ENCODE data around the gene RGPD8.

RGPD8 gene

GRCh38 chr2:112335600-112335999 is 97.8 kb downstream of the RGPD8 start:
- DNase-seq (ENCODE audit: low read depth): no peak

- no peak for DNase-seq (ENCODE audit: low read depth)
These were observed 101.2 kb downstream of the RGPD8 start for GRCh38 chr2:112332123-112332696.

DNA sequence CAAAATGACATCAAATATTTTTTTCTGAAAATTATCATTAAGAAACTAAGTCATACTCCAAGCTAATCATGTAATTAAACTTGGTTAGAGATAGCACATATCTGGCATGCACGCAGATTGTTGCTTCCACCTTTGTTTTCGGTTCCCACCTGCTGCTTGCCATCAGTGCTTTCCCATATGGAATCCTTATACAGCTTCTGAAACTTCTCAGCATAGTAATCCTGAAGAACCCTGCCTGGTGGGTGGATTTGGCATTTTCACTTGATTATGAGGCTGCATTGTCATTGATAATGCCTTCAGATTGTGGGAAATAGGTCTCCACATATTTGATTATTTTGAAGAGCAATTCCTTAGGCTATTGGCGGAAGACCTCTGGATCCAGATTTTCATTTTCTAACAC is 110.5 kb downstream of the RGPD8 start:
- no peak for DNase-seq (ENCODE audit: low read depth)

GRCh38 chr2:112321375-112322320 is 111.8 kb downstream of the RGPD8 start:
- DNase-seq (ENCODE audit: low read depth): no peak

All from stimulated activated CD8-positive, alpha-beta memory T cell treated with anti-CD3 and anti-CD28 coated beads, Interleukin-12 subunit alpha, Interleukin-12 subunit beta, amount 100 ng/mL, for 1 hour (primary cell).